Effector memory CD4-positive, alpha-beta T cell (primary cell): ENCODE measurements around the gene TCERG1L.

Experiments used
- DNase-seq, 3 donors: peaks; one replicate each; pipeline ENCODE4 v3.0.0-alpha.2; 2020
- H3K27ac ChIP-seq: 2 replicates; pipeline ENCODE4 v1.7.0; 2013; ENCODE audit warnings: mild to moderate bottlenecking, low read length, moderate library complexity; ENCODE audit not compliant: insufficient read depth, poor library complexity, severe bottlenecking
- H3K27me3 ChIP-seq: replicated peaks from 2 replicates; pipeline ENCODE4 v1.7.0; 2013; ENCODE audit warnings: mild to moderate bottlenecking, low read length; ENCODE audit not compliant: insufficient read depth, control insufficient read depth, poor library complexity, severe bottlenecking
- H3K36me3 ChIP-seq: 2 replicates; pipeline ENCODE4 v1.7.0; 2013; ENCODE audit warnings: mild to moderate bottlenecking, low read length, moderate library complexity; ENCODE audit not compliant: control insufficient read depth, insufficient read depth
- H3K4me1 ChIP-seq: 2 replicates; pipeline ENCODE4 v1.7.0; 2013; ENCODE audit warnings: low read length, mild to moderate bottlenecking; ENCODE audit not compliant: control insufficient read depth, insufficient read depth, poor library complexity, severe bottlenecking
- H3K4me3 ChIP-seq: 2 replicates; pipeline ENCODE4 v1.7.0; 2013; ENCODE audit warnings: low read length, low read depth, mild to moderate bottlenecking; ENCODE audit not compliant: insufficient read depth, poor library complexity, severe bottlenecking
- H3K9me3 ChIP-seq: 2 replicates; pipeline ENCODE4 v1.7.0; 2013; ENCODE audit warnings: mild to moderate bottlenecking, low read length, moderate library complexity; ENCODE audit not compliant: control insufficient read depth

Gene TCERG1L

GRCh38 chr10:131115321-131115720, 196.2 kb downstream of the TCERG1L start:
- H3K27ac ChIP-seq, result no peak overlapping the region
- no peaks in the 10 kb centered on the region for H3K27me3 ChIP-seq
- DNase-seq, result no peak
- no peaks in the 10 kb centered on the region for H3K36me3 ChIP-seq
- no peaks in the 10 kb centered on the region for H3K9me3 ChIP-seq
- no peak overlapping the region for H3K4me3 ChIP-seq
- H3K4me1 ChIP-seq, result no peaks in the 10 kb centered on the region

GRCh38 chr10:131114846-131115245, 196.7 kb downstream of the TCERG1L start:
- DNase-seq, result no peak
- Histone ChIP-seq H3K4me3 (no peak overlapping the region), H3K9me3 (no peaks in the 10 kb centered on the region)

DNA sequence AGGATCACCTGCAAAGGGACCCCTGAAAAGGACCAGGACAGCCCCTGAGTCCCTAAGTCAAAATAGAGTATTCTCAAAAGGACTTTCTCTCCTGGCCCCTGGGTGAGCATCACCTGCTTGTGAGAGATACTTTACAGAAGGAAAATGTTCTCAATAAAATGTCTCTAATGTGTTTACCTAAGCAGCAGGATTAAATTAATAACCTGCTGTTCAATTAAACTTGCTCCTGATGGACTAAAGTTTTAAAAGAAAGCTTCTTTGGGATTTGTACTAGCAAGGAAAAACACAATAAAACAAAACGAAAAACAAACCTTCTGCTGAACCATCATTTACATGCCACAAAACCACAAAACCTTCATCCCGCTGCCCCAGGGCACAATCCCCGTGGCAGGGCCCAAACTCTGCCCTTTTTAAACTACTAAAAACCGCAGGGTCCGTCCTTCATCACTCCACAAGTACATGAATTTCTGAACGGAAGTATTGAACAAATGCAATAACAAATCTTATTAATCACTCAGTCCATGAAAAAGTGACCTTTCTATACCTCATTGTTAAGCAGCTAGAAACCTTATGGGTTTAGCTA, 197.7 kb downstream of the TCERG1L start:
- Histone ChIP-seq H3K9me3 (no peaks in the 10 kb centered on the region), H3K27me3 (no peaks in the 10 kb centered on the region), H3K36me3 (no peaks in the 10 kb centered on the region), H3K4me1 (no peaks in the 10 kb centered on the region), H3K4me3 (no peak overlapping the region), H3K27ac (no peak overlapping the region)
- DNase-seq, result no peak

More at GRCh38 chr10:131114846-131115245, 196.7 kb downstream of the TCERG1L start:
- Histone ChIP-seq H3K27me3 (no peaks in the 10 kb centered on the region), H3K4me1 (no peaks in the 10 kb centered on the region), H3K36me3 (no peaks in the 10 kb centered on the region), H3K27ac (no peak overlapping the region)

GRCh38 chr10:131113165-131113564, 198.4 kb downstream of the TCERG1L start:
- no peak for DNase-seq
- Histone ChIP-seq H3K4me3 (no peak overlapping the region), H3K36me3 (no peaks in the 10 kb centered on the region), H3K27me3 (no peaks in the 10 kb centered on the region), H3K27ac (no peak overlapping the region), H3K9me3 (no peaks in the 10 kb centered on the region), H3K4me1 (no peaks in the 10 kb centered on the region)

DNA sequence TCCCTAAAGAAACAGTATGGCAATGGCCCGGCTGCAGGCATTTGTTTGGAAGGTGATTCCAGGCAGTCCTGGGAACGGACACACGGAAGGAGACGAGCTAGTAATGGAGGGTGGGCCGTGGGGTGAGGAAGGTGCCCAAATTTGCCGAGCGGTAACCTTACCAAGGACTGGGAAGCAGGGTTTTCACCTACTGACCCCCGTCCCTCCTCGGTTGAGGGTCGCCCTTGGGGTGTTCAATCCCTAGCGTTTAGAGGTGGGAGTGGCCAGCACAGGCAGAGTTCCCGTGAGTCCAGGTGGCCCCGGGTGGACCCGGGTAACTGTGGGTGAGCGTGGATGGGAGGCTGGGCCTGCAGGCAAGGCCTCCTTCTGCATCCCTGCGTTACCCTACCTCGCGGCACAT, 198.8 kb downstream of the TCERG1L start:
- DNase-seq, result no peak
- no peaks in the 10 kb centered on the region for H3K9me3 ChIP-seq
- H3K36me3 ChIP-seq, result no peaks in the 10 kb centered on the region
- no peak overlapping the region for H3K4me3 ChIP-seq
- H3K4me1 ChIP-seq, result no peaks in the 10 kb centered on the region
- H3K27me3 ChIP-seq, result no peaks in the 10 kb centered on the region
- H3K27ac ChIP-seq, result no peak overlapping the region

DNA sequence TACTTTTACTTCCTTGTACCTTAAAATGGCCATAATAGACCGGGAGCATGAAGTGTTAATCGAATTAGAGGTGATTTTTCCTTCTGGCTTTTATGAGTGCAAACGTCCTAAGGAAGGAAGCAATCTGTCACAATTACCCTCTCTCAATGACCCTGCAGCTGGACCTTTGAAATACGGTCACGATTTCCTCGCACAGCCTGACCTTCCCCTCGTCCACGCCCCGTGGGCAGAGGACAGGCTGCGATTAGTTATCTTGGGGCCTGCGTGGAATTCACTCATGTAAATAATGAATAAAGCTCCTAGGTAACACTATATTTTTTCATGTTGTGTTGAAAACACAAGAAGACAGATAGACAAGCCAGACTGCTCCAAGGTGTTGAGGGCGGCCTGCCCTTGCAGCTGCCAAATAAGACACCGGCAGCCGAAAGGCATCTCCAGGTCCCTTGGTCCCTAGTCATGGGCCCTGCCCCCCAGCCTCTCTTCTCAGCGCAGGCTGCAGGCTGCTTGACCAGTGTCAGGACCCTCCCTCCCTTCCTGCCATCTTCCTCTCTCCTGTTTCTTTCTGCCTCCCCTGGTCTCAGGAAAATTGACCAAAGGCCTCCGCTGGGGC, 199.9 kb downstream of the TCERG1L start:
- H3K9me3 ChIP-seq, result no peaks in the 10 kb centered on the region
- no peaks in the 10 kb centered on the region for H3K27me3 ChIP-seq
- no peak overlapping the region for H3K4me3 ChIP-seq
- no peaks in the 10 kb centered on the region for H3K36me3 ChIP-seq
- DNase-seq, result no peak
- no peak overlapping the region for H3K27ac ChIP-seq
- no peaks in the 10 kb centered on the region for H3K4me1 ChIP-seq

GRCh38 chr10:131111007-131111406, 200.5 kb downstream of the TCERG1L start:
- Histone ChIP-seq H3K4me3 (no peak overlapping the region), H3K9me3 (no peaks in the 10 kb centered on the region), H3K27ac (no peak overlapping the region), H3K36me3 (no peaks in the 10 kb centered on the region), H3K27me3 (no peaks in the 10 kb centered on the region), H3K4me1 (no peaks in the 10 kb centered on the region)
- DNase-seq, result no peak

DNA sequence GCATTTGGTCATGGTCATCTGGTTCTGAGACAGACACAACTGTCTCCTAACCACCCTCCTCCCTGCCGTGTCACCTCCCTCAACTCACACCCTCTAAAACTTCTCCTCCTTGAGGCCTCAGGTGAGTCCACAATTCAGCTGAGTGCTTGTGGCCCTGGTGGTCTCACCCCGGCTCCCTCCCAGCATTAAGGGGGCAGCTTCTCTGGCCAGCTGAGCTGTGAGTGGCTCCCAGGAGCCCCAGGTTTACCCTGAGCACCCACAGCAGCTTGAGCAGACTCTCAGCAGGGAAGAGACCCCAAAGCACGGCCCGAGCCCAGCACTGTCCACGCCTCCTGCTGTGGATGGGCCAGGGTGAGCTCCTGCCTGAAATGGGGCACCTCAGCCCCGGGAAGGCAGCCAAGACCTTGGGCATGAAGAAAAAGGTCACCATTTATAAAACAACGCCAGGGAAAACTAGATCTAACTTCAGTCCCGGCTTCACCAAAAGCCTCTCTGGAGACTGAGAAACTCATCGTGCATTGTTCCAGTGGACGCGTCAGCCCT, 201.2 kb downstream of the TCERG1L start:
- Histone ChIP-seq H3K4me3 (no peak overlapping the region), H3K27ac (no peak overlapping the region), H3K36me3 (no peaks in the 10 kb centered on the region), H3K27me3 (no peaks in the 10 kb centered on the region), H3K9me3 (no peaks in the 10 kb centered on the region), H3K4me1 (no peaks in the 10 kb centered on the region)
- DNase-seq, result no peak

- no peak for DNase-seq
- no peaks in the 10 kb centered on the region for H3K27me3 ChIP-seq
- H3K9me3 ChIP-seq, result no peaks in the 10 kb centered on the region
- H3K36me3 ChIP-seq, result no peaks in the 10 kb centered on the region
- H3K27ac ChIP-seq, result no peak overlapping the region
- no peaks in the 10 kb centered on the region for H3K4me1 ChIP-seq
- H3K4me3 ChIP-seq, result no peak overlapping the region
Observed at GRCh38 chr10:131109726-131110125, 201.8 kb downstream of the TCERG1L start.

- H3K4me1 ChIP-seq, result no peaks in the 10 kb centered on the region
Observed at GRCh38 chr10:131109291-131109690, 202.2 kb downstream of the TCERG1L start.

More at GRCh38 chr10:131109291-131109690, 202.2 kb downstream of the TCERG1L start:
- no peaks in the 10 kb centered on the region for H3K36me3 ChIP-seq
- H3K9me3 ChIP-seq, result no peaks in the 10 kb centered on the region
- no peak overlapping the region for H3K4me3 ChIP-seq
- no peak overlapping the region for H3K27ac ChIP-seq
- no peak for DNase-seq
- no peaks in the 10 kb centered on the region for H3K27me3 ChIP-seq
